IMR-90 (cell line): Measurements from ENCODE around the gene PTPN4.

Experiments
- BHLHE40 ChIP-seq: fragments of 150-350 bp; IDR thresholded peaks from 2 replicates; pipeline ENCODE4 v1.6.1; 2016; ENCODE audit warnings: mild to moderate bottlenecking, low read depth, low read length
- FOS ChIP-seq: fragments of 150-350 bp; IDR thresholded peaks from 2 replicates; pipeline ENCODE4 v1.6.1; 2016; ENCODE audit warnings: low read depth, low read length
- MAFK ChIP-seq: IDR thresholded peaks from 2 replicates; pipeline ENCODE4 v1.6.1; 2012; ENCODE audit warnings: low read depth, low read length, improper control_type of control experiment
- MAZ ChIP-seq: IDR thresholded peaks from 2 replicates; pipeline ENCODE4 v1.6.1; 2012; ENCODE audit warnings: low read depth, mild to moderate bottlenecking, low read length, improper control_type of control experiment, moderate library complexity, borderline replicate concordance
- MXI1 ChIP-seq: IDR thresholded peaks from 2 replicates; pipeline ENCODE4 v1.6.1; 2012; ENCODE audit warnings: low read depth, mild to moderate bottlenecking, low read length, moderate library complexity, borderline replicate concordance
- NFE2L2 ChIP-seq: fragments of 150-350 bp; IDR thresholded peaks from 2 replicates; pipeline ENCODE4 v1.6.1; 2016; ENCODE audit warnings: low read depth, mild to moderate bottlenecking, low read length
- POLR2A ChIP-seq: IDR thresholded peaks from 2 replicates; pipeline ENCODE4 v1.6.1; 2012; ENCODE audit warnings: mild to moderate bottlenecking, low read depth, low read length
- RAD21 ChIP-seq: IDR thresholded peaks from 2 replicates; pipeline ENCODE4 v1.6.1; 2012; ENCODE audit warnings: low read length, improper control_type of control experiment
- TF ChIP-seq, protein P1 (sequence below): conservative IDR thresholded peaks from 2 replicates; pipeline ENCODE4 v1.5.1; 2012; ENCODE audit warnings: mild to moderate bottlenecking, low read depth, low read length, improper control_type of control experiment
- TF ChIP-seq, protein P2 (sequence below): fragments of 150-350 bp; IDR thresholded peaks from 2 replicates; pipeline ENCODE4 v1.6.1; 2017; ENCODE audit warnings: mild to moderate bottlenecking, antibody characterized with exemption, low read length, low read depth

DNA sequence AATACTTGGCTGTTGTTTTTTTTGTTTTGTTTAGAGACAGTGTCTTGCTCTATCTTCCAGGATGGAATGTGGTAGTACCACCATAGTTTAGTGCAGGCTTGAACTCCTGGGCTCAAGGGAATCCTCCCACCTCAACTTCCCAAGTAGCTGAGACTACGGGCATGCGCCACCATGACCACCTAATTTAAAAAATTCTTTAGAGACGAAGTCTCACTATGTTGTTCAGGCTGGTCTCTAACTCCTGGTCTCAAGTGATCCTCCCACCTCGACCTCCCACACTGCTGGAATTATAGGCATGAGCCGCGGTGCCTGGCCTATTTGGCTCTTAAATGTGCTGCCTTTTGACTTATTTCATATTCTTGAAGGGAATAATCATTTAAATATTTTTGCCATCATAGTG, 60.1 kb downstream of the PTPN4 start:
- TF ChIP-seq RAD21: no peak
- TF ChIP-seq, protein P1, sequence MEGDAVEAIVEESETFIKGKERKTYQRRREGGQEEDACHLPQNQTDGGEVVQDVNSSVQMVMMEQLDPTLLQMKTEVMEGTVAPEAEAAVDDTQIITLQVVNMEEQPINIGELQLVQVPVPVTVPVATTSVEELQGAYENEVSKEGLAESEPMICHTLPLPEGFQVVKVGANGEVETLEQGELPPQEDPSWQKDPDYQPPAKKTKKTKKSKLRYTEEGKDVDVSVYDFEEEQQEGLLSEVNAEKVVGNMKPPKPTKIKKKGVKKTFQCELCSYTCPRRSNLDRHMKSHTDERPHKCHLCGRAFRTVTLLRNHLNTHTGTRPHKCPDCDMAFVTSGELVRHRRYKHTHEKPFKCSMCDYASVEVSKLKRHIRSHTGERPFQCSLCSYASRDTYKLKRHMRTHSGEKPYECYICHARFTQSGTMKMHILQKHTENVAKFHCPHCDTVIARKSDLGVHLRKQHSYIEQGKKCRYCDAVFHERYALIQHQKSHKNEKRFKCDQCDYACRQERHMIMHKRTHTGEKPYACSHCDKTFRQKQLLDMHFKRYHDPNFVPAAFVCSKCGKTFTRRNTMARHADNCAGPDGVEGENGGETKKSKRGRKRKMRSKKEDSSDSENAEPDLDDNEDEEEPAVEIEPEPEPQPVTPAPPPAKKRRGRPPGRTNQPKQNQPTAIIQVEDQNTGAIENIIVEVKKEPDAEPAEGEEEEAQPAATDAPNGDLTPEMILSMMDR: no peak
- TF ChIP-seq MXI1: no peak
- TF ChIP-seq POLR2A: no peak
- no peak for TF ChIP-seq NFE2L2
- TF ChIP-seq, protein P2, sequence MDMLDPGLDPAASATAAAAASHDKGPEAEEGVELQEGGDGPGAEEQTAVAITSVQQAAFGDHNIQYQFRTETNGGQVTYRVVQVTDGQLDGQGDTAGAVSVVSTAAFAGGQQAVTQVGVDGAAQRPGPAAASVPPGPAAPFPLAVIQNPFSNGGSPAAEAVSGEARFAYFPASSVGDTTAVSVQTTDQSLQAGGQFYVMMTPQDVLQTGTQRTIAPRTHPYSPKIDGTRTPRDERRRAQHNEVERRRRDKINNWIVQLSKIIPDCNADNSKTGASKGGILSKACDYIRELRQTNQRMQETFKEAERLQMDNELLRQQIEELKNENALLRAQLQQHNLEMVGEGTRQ: no peak
- TF ChIP-seq FOS: no peak
- no peak for TF ChIP-seq BHLHE40
- no peak for TF ChIP-seq MAZ
- no peak for TF ChIP-seq MAFK
